ENCODE data around the gene S100A1.

S100A1 gene

GRCh38 chr1:153610811-153611301 is 17.4 kb upstream of the S100A1 start:
- DNase-seq: no peak

GRCh38 chr1:153611356-153611755 is 16.9 kb upstream of the S100A1 start:
- no peak for DNase-seq

- DNase-seq: no peak
Measured at GRCh38 chr1:153612111-153612754, 16.0 kb upstream of the S100A1 start.

- no peak for DNase-seq
Measured at GRCh38 chr1:153612755-153613331, 15.4 kb upstream of the S100A1 start, which contains the start of gene S100A16. Gene S100A16, minus strand, starts transcription at chr1:153613137. Its CDS starts 4,986 bp downstream, at chr1:153608151.

- no peak for DNase-seq
Measured at GRCh38 chr1:153613406-153613805, 14.8 kb upstream of the S100A1 start.

- no peak for DNase-seq
Measured at GRCh38 chr1:153614189-153614900, 13.9 kb upstream of the S100A1 start.

- DNase-seq: no peak
Measured at GRCh38 chr1:153614906-153615305, 13.3 kb upstream of the S100A1 start.

- DNase-seq: no peak
Measured at GRCh38 chr1:153615406-153615805, 12.8 kb upstream of the S100A1 start.

- no peak for DNase-seq
Measured at GRCh38 chr1:153616144-153616916, 11.9 kb upstream of the S100A1 start, which contains the start of gene S100A14. Gene S100A14, minus strand, starts transcription at chr1:153616325. Its CDS starts 467 bp downstream, at chr1:153615858.

GRCh38 chr1:153616917-153617311 is 11.3 kb upstream of the S100A1 start:
- no peak for DNase-seq

GRCh38 chr1:153617663-153618062 is 10.6 kb upstream of the S100A1 start:
- DNase-seq: no peak

GRCh38 chr1:153619171-153619570 is 9.1 kb upstream of the S100A1 start:
- no peak for DNase-seq

GRCh38 chr1:153623101-153623500 is 5.1 kb upstream of the S100A1 start:
- no peak for DNase-seq

- DNase-seq: no peak
Measured at GRCh38 chr1:153624965-153625611, 3.1 kb upstream of the S100A1 start.

GRCh38 chr1:153626477-153626903 is 1.7 kb upstream of the S100A1 start:
- no peak for DNase-seq

GRCh38 chr1:153626904-153627714 is 1.1 kb upstream of the S100A1 start, which contains the start of gene S100A13:
Gene S100A13, minus strand, starts transcription at chr1:153627505. Its CDS starts 1,033 bp downstream, at chr1:153626472.
- no peak for DNase-seq

GRCh38 chr1:153628638-153629342 is 556 bp downstream of the S100A1 start:
- no peak for DNase-seq

GRCh38 chr1:153629343-153629665 is 1.1 kb downstream of the S100A1 start:
- no peak for DNase-seq

- DNase-seq: no peak
Measured at GRCh38 chr1:153629971-153630370, 1.7 kb downstream of the S100A1 start.

GRCh38 chr1:153630384-153630783 is 2.1 kb downstream of the S100A1 start:
- no peak for DNase-seq

Data from activated CD4-positive, alpha-beta T cell treated with anti-CD3 and anti-CD28 coated beads for 1 hour (primary cell).